Stimulated activated CD4-positive, alpha-beta T cell treated with anti-CD3 and anti-CD28 coated beads, Interleukin-15, amount 100 ng/mL, for 48 hours (primary cell): Measurements from ENCODE around the gene BANK1.
"Not testable (repeated sequence)": the region's sequence is repeated elsewhere in the genome, so short reads cannot be mapped to it uniquely, and the experiment has no call there.

ENCODE experiments used
- DNase-seq, 2 donors: peaks; one replicate each; pipeline ENCODE4 v3.0.0-alpha.2; 2020; ENCODE audit warnings: low read depth in 2 of 2

BANK1 gene

GRCh38 chr4:101886826-101887225 lies 96.3 kb downstream of the BANK1 start:
- no peak for DNase-seq

GRCh38 chr4:101888472-101888871 lies 97.9 kb downstream of the BANK1 start:
- DNase-seq, result no peak

- not testable (repeated sequence) for DNase-seq
Observed at GRCh38 chr4:101905527-101905926, 115.0 kb downstream of the BANK1 start.

- no peak for DNase-seq
Observed at GRCh38 chr4:101910786-101911373, 120.3 kb downstream of the BANK1 start.

- no peak for DNase-seq
Observed at GRCh38 chr4:101911616-101912015, 121.1 kb downstream of the BANK1 start.

GRCh38 chr4:101914761-101915160 lies 124.2 kb downstream of the BANK1 start:
- no peak for DNase-seq

GRCh38 chr4:101919373-101919977 lies 128.9 kb downstream of the BANK1 start:
- DNase-seq, result no peak

- no peak for DNase-seq
Observed at GRCh38 chr4:101921370-101921769, 130.8 kb downstream of the BANK1 start.

GRCh38 chr4:101931619-101932018 lies 141.1 kb downstream of the BANK1 start:
- no peak for DNase-seq

- DNase-seq, result no peak
Observed at GRCh38 chr4:101933855-101934254, 143.3 kb downstream of the BANK1 start.

- no peak for DNase-seq
Observed at GRCh38 chr4:101938836-101939235, 148.3 kb downstream of the BANK1 start.

GRCh38 chr4:101941816-101942358 lies 151.4 kb downstream of the BANK1 start:
- DNase-seq, result no peak

- no peak for DNase-seq
Observed at GRCh38 chr4:101942891-101943290, 152.4 kb downstream of the BANK1 start.

- DNase-seq, result no peak
Observed at GRCh38 chr4:101944649-101945048, 154.1 kb downstream of the BANK1 start.

GRCh38 chr4:101948055-101948454 lies 157.5 kb downstream of the BANK1 start:
- DNase-seq, result no peak

GRCh38 chr4:101948951-101949350 lies 158.4 kb downstream of the BANK1 start:
- no peak for DNase-seq

GRCh38 chr4:101950258-101950979 lies 159.9 kb downstream of the BANK1 start:
- DNase-seq, result no peak

GRCh38 chr4:101952985-101953384 lies 162.5 kb downstream of the BANK1 start:
- no peak for DNase-seq

- DNase-seq, result no peak
Observed at GRCh38 chr4:101953949-101954348, 163.4 kb downstream of the BANK1 start.

GRCh38 chr4:101954351-101954750 lies 163.8 kb downstream of the BANK1 start:
- DNase-seq, result no peak

GRCh38 chr4:101954975-101955678 lies 164.6 kb downstream of the BANK1 start:
- DNase-seq, result no peak
